Testis (tissue), 3 donors: Measurements from ENCODE around the gene NIT1. TPM values are rescaled to one million over a fixed set of nuclear protein-coding genes. Genes with fewer than 3 reads are reported as not detected.

Experiments
- DNase-seq: peaks from one replicate; pipeline ENCODE4 v3.0.0-alpha.2; 2019
- H3K27ac ChIP-seq, 2 donors: fragments of 200-600 bp; sonication (generic); one replicate each; pipeline ENCODE4 v1.5.1; 2019
- H3K27me3 ChIP-seq: fragments of 200-600 bp; sonication (generic); one replicate; pipeline ENCODE4 v1.5.1; 2019
- H3K36me3 ChIP-seq: fragments of 200-600 bp; sonication (generic); one replicate; pipeline ENCODE4 v1.5.1; 2017; ENCODE audit warnings: low read depth; ENCODE audit errors: missing control alignments
- H3K4me1 ChIP-seq: fragments of 200-600 bp; sonication (generic); one replicate; pipeline ENCODE4 v1.5.1; 2019
- H3K4me3 ChIP-seq, 2 donors: fragments of 200-600 bp; sonication (generic); one replicate each; pipeline ENCODE4 v1.5.1; 2017 to 2019
- H3K9me3 ChIP-seq: fragments of 200-600 bp; sonication (generic); one replicate; pipeline ENCODE4 v1.5.1; 2017
- POLR2A ChIP-seq: fragments of 450-650 bp; IDR thresholded peaks from one replicate; pipeline ENCODE4 v1.6.1; 2017; ENCODE audit warnings: antibody characterized with exemption, mild to moderate bottlenecking, moderate library complexity
- WGBS, 2 donors: methylation state at CpG; one replicate each; pipeline ENCODE4 v1.1.5; 2018; 5-methylcytosine and 5-hydroxymethylcytosine counted together
- intact Hi-C: fragments of 100-400 bp; cut with DNase I; formaldehyde crosslinking; loops from one replicate; pipeline ENCODE4 v1.15.1; 2023; ENCODE audit warnings: low total_unique reads
- polyA plus RNA-seq: library from polyadenylated mRNA; stranded (reverse); fragments of 350-450 nt; fragmentation: Illumina TruSeq; extraction: RNeasy Lipid Tissue Mini Kit (QIAGEN cat#74804); gene quantifications from one replicate; pipeline ENCODE4 v1.2.3, GENCODE V29; 2014; ENCODE audit warnings: low read depth, low replicate concordance; ENCODE audit not compliant: insufficient read depth
- small RNA-seq, 2 donors: library from RNA; depleted of rRNA; stranded (forward); fragments of <200 nt; gene quantifications; one replicate each; pipeline ENCODE3, GENCODE V24; 2016
- total RNA-seq, 2 donors: library from RNA; depleted of rRNA; stranded (reverse); fragments of >200 nt; gene quantifications; one replicate each; pipeline ENCODE4 v1.2.3, GENCODE V29; 2016
- TF ChIP-seq, protein P1 (sequence below), 3 experiments: fragments of 450-650 bp in 2 of 3; fragments of 200-600 bp in 1 of 3; sonication (generic) in 1 of 3; IDR thresholded peaks; one replicate each; pipeline ENCODE4 v1.5.1; 2016 to 2019; ENCODE audit warnings: antibody characterized with exemption in 3 of 3, mild to moderate bottlenecking in 2 of 3, moderate library complexity in 1 of 3

The NIT1 gene
- total and polyA plus RNA-seq, 3 donors from 2014 or later: 44.8 to 51.1 (median 51.1) TPM

DNA sequence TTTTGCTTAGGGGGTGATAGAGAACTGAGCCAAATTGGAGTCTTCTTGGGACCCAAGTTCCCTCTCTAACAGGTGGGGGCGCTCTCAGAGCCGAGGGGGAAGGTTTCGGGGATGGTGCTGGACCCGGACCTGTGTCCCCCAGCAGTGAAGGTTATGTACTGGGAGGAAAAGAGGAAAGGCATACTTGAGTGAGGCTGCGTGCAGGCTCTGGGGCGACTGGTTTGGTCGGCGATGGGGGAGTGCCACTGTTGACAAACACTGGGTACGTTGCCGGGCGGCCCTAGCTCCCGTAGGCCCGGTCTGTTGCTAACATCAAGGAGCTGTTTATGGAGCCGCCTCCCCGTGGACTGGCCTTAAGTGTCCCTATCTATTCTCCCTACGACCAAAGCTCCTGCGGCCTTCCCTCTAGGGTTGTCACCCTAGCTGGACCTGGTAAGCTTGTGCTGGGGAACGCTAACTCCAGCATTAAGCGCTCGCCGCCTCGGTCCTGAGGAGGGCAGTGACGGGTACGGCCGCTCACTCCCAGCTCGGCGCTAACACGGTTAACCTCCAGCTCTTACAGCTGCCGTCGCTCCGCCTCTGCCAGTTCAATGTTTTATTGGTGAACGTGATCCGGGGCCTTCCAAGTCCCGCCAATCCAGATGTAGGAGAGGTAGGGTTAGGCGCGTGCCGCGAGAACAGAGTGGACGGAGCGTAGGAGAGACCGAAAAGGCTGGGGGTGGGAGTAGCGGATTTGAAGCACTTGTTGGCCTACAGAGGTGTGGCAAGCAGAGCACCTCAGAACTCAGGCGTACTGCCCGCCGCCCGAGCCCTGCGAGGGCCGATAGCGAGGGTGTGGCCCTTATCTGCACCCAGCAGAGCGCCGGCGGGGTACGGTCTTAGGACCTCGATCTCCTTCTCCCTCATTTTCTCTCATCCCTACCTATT is 48.1 kb downstream of the NIT1 start, which contains the start of gene PPOX:
Gene PPOX, plus strand, starts transcription at position 685 of the 927 bp plus-strand sequence. CDS start 422 bp downstream, outside the sequence.
- Histone ChIP-seq H3K36me3 (no peaks in the 10 kb centered on the region), H3K27ac (peak within 1 kb of the TSS; percentile 83 to 86), H3K4me3 (peak within 1 kb of the TSS; percentile 67 to 74), H3K4me1 (peaks cover 9% of the 10 kb centered on the region), H3K9me3 (no peaks in the 10 kb centered on the region), H3K27me3 (no peaks in the 10 kb centered on the region)
- intact Hi-C loops: no loop called here
- peak; percentile 51 for TF ChIP-seq POLR2A
- TF ChIP-seq, protein P1, sequence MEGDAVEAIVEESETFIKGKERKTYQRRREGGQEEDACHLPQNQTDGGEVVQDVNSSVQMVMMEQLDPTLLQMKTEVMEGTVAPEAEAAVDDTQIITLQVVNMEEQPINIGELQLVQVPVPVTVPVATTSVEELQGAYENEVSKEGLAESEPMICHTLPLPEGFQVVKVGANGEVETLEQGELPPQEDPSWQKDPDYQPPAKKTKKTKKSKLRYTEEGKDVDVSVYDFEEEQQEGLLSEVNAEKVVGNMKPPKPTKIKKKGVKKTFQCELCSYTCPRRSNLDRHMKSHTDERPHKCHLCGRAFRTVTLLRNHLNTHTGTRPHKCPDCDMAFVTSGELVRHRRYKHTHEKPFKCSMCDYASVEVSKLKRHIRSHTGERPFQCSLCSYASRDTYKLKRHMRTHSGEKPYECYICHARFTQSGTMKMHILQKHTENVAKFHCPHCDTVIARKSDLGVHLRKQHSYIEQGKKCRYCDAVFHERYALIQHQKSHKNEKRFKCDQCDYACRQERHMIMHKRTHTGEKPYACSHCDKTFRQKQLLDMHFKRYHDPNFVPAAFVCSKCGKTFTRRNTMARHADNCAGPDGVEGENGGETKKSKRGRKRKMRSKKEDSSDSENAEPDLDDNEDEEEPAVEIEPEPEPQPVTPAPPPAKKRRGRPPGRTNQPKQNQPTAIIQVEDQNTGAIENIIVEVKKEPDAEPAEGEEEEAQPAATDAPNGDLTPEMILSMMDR (IDR thresholded peaks at IDR 0.05): peak; percentile 34 to 49 (median 36)
- peak; percentile 99 for DNase-seq
- 0% methylated on average over 40 to 54 of the region's 54 CpGs for WGBS, 2 donors

DNA sequence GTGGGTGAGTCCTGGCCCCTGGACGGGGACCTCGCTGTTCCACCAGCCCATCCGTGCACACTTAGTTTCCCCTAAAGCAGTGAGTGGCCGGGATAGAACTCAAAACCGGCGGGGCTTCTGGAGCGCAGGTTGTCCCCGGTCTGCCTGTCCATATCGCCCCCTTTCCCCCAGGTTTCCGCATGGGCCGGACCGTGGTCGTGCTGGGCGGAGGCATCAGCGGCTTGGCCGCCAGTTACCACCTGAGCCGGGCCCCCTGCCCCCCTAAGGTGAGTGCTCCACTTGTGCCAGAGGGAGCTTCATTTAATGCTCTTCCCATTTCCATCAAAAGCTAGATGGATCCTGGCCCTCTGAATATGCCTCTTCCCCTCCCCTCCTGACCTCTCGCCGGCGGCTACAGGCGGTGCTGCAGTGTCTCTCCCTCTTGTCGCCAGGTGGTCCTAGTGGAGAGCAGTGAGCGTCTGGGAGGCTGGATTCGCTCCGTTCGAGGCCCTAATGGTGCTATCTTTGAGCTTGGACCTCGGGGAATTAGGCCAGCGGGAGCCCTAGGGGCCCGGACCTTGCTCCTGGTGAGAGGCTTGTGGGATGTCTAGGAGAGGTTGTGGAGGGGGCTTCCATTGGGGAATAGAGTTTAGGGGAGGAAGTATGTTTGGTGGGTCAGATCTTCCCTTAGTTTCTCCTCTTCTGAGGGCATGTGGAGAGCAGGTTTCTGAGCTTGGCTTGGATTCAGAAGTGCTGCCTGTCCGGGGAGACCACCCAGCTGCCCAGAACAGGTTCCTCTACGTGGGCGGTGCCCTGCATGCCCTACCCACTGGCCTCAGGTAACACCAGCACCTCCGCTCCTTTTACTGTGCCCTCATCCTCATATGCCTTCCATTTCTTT is 49.0 kb downstream of the NIT1 start:
- H3K4me3 ChIP-seq: peak overlapping the region; percentile 67 to 74
- peak overlapping the region; percentile 83 to 86 for H3K27ac ChIP-seq
- no peaks in the 10 kb centered on the region for H3K9me3 ChIP-seq
- H3K36me3 ChIP-seq: no peaks in the 10 kb centered on the region
- no peak for DNase-seq
- 4 to 8% methylated on average over 17 to 33 of the region's 33 CpGs for WGBS, 2 donors
- TF ChIP-seq, protein P1 (IDR thresholded peaks at IDR 0.05): no peak
- TF ChIP-seq POLR2A: no peak
- peaks cover 4% of the 10 kb centered on the region for H3K4me1 ChIP-seq
- intact Hi-C loops: no loop called here
- no peaks in the 10 kb centered on the region for H3K27me3 ChIP-seq

DNA sequence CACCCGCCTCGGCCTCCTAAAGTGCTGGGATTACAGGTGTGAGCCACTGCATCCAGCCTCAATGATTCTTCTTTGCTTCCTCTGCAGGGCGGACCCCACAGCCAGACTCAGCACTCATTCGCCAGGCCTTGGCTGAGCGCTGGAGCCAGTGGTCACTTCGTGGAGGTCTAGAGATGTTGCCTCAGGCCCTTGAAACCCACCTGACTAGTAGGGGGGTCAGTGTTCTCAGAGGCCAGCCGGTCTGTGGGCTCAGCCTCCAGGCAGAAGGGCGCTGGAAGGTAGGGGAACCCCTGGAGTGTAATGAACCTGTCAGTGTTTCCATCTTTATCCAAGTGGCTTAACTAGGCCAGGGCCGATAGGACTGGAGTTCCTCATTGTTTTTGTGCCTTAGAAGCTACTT is 51.0 kb downstream of the NIT1 start:
- Histone ChIP-seq H3K27ac (no peak overlapping the region), H3K27me3 (no peaks in the 10 kb centered on the region), H3K4me3 (no peak overlapping the region), H3K9me3 (no peaks in the 10 kb centered on the region), H3K4me1 (peaks cover 13% of the 10 kb centered on the region), H3K36me3 (no peaks in the 10 kb centered on the region)
- intact Hi-C loops: no loop called here
- TF ChIP-seq POLR2A: no peak
- TF ChIP-seq, protein P1 (IDR thresholded peaks at IDR 0.05): no peak
- DNase-seq: no peak
- 92 to 97% methylated on average over 9 of the region's 9 CpGs for WGBS, 2 donors

Small RNAs within 50 kb of the gene (small RNA-seq; reads per million reads assigned to genes)
- gene RF01225: 0 reads per million in 2 donors

Other genes starting within 250 kb of the NIT1 start
- 1 to 10 TPM; 2.3 to 8.8 TPM for gene ITLN1, start 232.9 kb upstream of the NIT1 start, total RNA-seq
- 45.8 TPM for gene ITLN1, start 232.9 kb upstream of the NIT1 start, polyA plus RNA-seq
- 1 to 10 TPM in 1 of 2 donors, not detected in 1; 6.4 TPM for gene ITLN2, start 163.3 kb upstream of the NIT1 start, total RNA-seq
- gene ITLN2, start 163.3 kb upstream of the NIT1 start, polyA plus RNA-seq: 1.5 TPM
- gene F11R, start 97.0 kb upstream of the NIT1 start, total RNA-seq: 10 to 100 TPM; 34.5 to 38.3 TPM
- 54.0 TPM for gene F11R, start 97.0 kb upstream of the NIT1 start, polyA plus RNA-seq
- 100 to 1,000 TPM; 100 to 103 TPM for gene TSTD1, start 79.1 kb upstream of the NIT1 start, total RNA-seq
- 52.2 TPM for gene TSTD1, start 79.1 kb upstream of the NIT1 start, polyA plus RNA-seq
- gene USF1, start 72.1 kb upstream of the NIT1 start, total RNA-seq: 10 to 100 TPM; 50.8 to 61.9 TPM
- gene USF1, start 72.1 kb upstream of the NIT1 start, polyA plus RNA-seq: 38.8 TPM
- 1 to 10 TPM in 1 of 2 donors, under 1 TPM in 1; 0.79 to 1.6 TPM for gene ARHGAP30, start 48.2 kb upstream of the NIT1 start, total RNA-seq
- 5.4 TPM for gene ARHGAP30, start 48.2 kb upstream of the NIT1 start, polyA plus RNA-seq
- gene NECTIN4, start 28.5 kb upstream of the NIT1 start, total RNA-seq: 1 to 10 TPM in 1 of 2 donors, under 1 TPM in 1; 0.63 to 1.2 TPM
- gene NECTIN4, start 28.5 kb upstream of the NIT1 start, polyA plus RNA-seq: 1.3 TPM
- gene KLHDC9, start 19.7 kb upstream of the NIT1 start, total RNA-seq: 10 to 100 TPM; 55.8 to 57.2 TPM
- 144 TPM for gene KLHDC9, start 19.7 kb upstream of the NIT1 start, polyA plus RNA-seq
- gene PFDN2, start 68 bp upstream of the NIT1 start, total RNA-seq: 10 to 100 TPM; 76.8 to 88.6 TPM
- 96.3 TPM for gene PFDN2, start 68 bp upstream of the NIT1 start, polyA plus RNA-seq
- 10 to 100 TPM; 53.8 to 54.0 TPM for gene DEDD, start 14.6 kb downstream of the NIT1 start, total RNA-seq
- gene DEDD, start 14.6 kb downstream of the NIT1 start, polyA plus RNA-seq: 92.7 TPM
- 10 to 100 TPM; 36.9 to 68.3 TPM for gene UFC1, start 35.9 kb downstream of the NIT1 start, total RNA-seq
- gene UFC1, start 35.9 kb downstream of the NIT1 start, polyA plus RNA-seq: 129 TPM
- 10 to 100 TPM; 49.5 to 51.2 TPM for gene USP21, start 41.4 kb downstream of the NIT1 start, total RNA-seq
- 45.6 TPM for gene USP21, start 41.4 kb downstream of the NIT1 start, polyA plus RNA-seq
- gene PPOX, start 48.3 kb downstream of the NIT1 start, total RNA-seq: 10 to 100 TPM; 19.5 to 24.8 TPM
- gene PPOX, start 48.3 kb downstream of the NIT1 start, polyA plus RNA-seq: 20.5 TPM
- gene B4GALT3, start 59.4 kb downstream of the NIT1 start, total RNA-seq: 10 to 100 TPM; 46.3 to 62.2 TPM
- gene B4GALT3, start 59.4 kb downstream of the NIT1 start, polyA plus RNA-seq: 56.2 TPM
- gene ADAMTS4, start 80.9 kb downstream of the NIT1 start, total RNA-seq: 1 to 10 TPM; 2.4 to 3.2 TPM
- 2.7 TPM for gene ADAMTS4, start 80.9 kb downstream of the NIT1 start, polyA plus RNA-seq
- 100 to 1,000 TPM; 117 to 129 TPM for gene NDUFS2, start 84.3 kb downstream of the NIT1 start, total RNA-seq
- 82.9 TPM for gene NDUFS2, start 84.3 kb downstream of the NIT1 start, polyA plus RNA-seq
- gene FCER1G, start 97.2 kb downstream of the NIT1 start, total RNA-seq: 10 to 100 TPM in 1 of 2 donors, 1 to 10 TPM in 1; 2.1 to 13.3 TPM
- gene FCER1G, start 97.2 kb downstream of the NIT1 start, polyA plus RNA-seq: 60.9 TPM
- not detected for gene APOA2, start 105.5 kb downstream of the NIT1 start, total RNA-seq
- gene APOA2, start 105.5 kb downstream of the NIT1 start, polyA plus RNA-seq: 1.6 TPM
- 1 to 10 TPM; 4.7 to 6.0 TPM for gene TOMM40L, start 108.0 kb downstream of the NIT1 start, total RNA-seq
- gene TOMM40L, start 108.0 kb downstream of the NIT1 start, polyA plus RNA-seq: 7.5 TPM
- under 1 TPM; 0.31 to 0.68 TPM for gene NR1I3, start 120.1 kb downstream of the NIT1 start, total RNA-seq
- 0.57 TPM for gene NR1I3, start 120.1 kb downstream of the NIT1 start, polyA plus RNA-seq
- 1 to 10 TPM in 1 of 2 donors, under 1 TPM in 1; 0.79 to 3.0 TPM for gene PCP4L1, start 140.6 kb downstream of the NIT1 start, total RNA-seq
- gene PCP4L1, start 140.6 kb downstream of the NIT1 start, polyA plus RNA-seq: 4.3 TPM
- 1 to 10 TPM; 2.3 to 4.2 TPM for gene MPZ, start 191.9 kb downstream of the NIT1 start, total RNA-seq
- gene MPZ, start 191.9 kb downstream of the NIT1 start, polyA plus RNA-seq: 4.7 TPM
- 10 to 100 TPM; 55.3 to 84.2 TPM for gene SDHC, start 196.3 kb downstream of the NIT1 start, total RNA-seq
- 188 TPM for gene SDHC, start 196.3 kb downstream of the NIT1 start, polyA plus RNA-seq
- 10 to 100 TPM in 1 of 2 donors, 1 to 10 TPM in 1; 3.8 to 13.9 TPM for gene CFAP126, start 249.8 kb downstream of the NIT1 start, total RNA-seq
- 45.4 TPM for gene CFAP126, start 249.8 kb downstream of the NIT1 start, polyA plus RNA-seq